ENCODE data around the gene ABCA4.

DNA sequence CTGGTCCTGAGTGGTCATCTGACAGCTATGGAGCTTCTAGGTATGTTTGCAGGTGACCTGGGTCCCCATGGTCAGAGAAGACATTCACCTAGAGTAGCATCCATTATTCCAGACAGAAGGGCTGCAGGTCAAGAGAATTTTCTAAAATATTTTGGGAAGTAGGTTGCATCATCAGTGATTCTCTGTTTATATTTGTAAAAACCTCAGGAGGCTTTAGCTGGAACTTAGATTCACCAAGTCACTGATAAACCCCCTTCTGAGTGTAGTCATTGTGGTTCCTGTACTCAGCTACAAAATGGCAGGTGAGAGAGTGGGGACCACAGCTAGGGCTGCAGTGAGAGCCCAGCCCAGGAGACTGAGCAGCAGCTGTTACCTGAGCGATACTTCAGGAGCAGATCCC lies 78.6 kb downstream of the ABCA4 start:
- TF ChIP-seq SIN3A (IDR thresholded peaks at IDR 0.05; ENCODE audit: borderline replicate concordance, insufficient read depth, low read length) (no peak), POLR2AphosphoS5 (IDR thresholded peaks at IDR 0.05; ENCODE audit: low read depth, low read length) (no peak), REST (IDR thresholded peaks at IDR 0.05; ENCODE audit: insufficient read depth in 1 of 2, low read depth in 2 of 2, low read length in 2 of 2) (no peak)

Data from PFSK-1 (cell line).